WERI-Rb-1 (cell line): ENCODE results near the gene TMUB1.

Source experiments
- DNase-seq: peaks from one replicate; pipeline ENCODE4 v3.0.0-alpha.2; 2020
- H3K27ac ChIP-seq: fragments of 250-450 bp; sonication (Bioruptor Pico); 2 replicates; pipeline ENCODE4 v1.5.1; 2020; ENCODE audit warnings: mild to moderate bottlenecking, moderate library complexity
- H3K27me3 ChIP-seq: fragments of 250-450 bp; sonication (Bioruptor Pico); 2 replicates; pipeline ENCODE4 v1.5.1; 2021; ENCODE audit warnings: mild to moderate bottlenecking, low read depth, moderate library complexity; ENCODE audit not compliant: insufficient read depth, severe bottlenecking
- H3K36me3 ChIP-seq: fragments of 250-450 bp; sonication (Bioruptor Pico); 2 replicates; pipeline ENCODE4 v1.5.1; 2020; ENCODE audit warnings: mild to moderate bottlenecking, moderate library complexity
- H3K4me3 ChIP-seq: 2 replicates; pipeline ENCODE4 v1.5.1; 2011; ENCODE audit warnings: low read depth, mild to moderate bottlenecking, control low read depth, low read length
- H3K9me3 ChIP-seq: fragments of 250-450 bp; sonication (Bioruptor Pico); 2 replicates; pipeline ENCODE4 v1.5.1; 2021; ENCODE audit warnings: mild to moderate bottlenecking, moderate library complexity; ENCODE audit not compliant: severe bottlenecking
- CTCF ChIP-seq: IDR thresholded peaks from 2 replicates; pipeline ENCODE4 v1.5.1; 2011; ENCODE audit warnings: low read depth, mild to moderate bottlenecking, control low read depth, inconsistent platforms, low read length

The TMUB1 gene, protein sequence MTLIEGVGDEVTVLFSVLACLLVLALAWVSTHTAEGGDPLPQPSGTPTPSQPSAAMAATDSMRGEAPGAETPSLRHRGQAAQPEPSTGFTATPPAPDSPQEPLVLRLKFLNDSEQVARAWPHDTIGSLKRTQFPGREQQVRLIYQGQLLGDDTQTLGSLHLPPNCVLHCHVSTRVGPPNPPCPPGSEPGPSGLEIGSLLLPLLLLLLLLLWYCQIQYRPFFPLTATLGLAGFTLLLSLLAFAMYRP

GRCh38 chr7:151083071-151083823 lies at the start of gene TMUB1:
Gene TMUB1 (minus strand): TSS chr7:151083493. CDS start chr7:151082563, 930 bp downstream.
- H3K27ac ChIP-seq, result peak within 1 kb of the TSS; percentile 98
- H3K27me3 ChIP-seq, result no peaks in the 10 kb centered on the region
- peak within 1 kb of the TSS; percentile 49 for H3K4me3 ChIP-seq
- H3K9me3 ChIP-seq, result no peaks in the 10 kb centered on the region
- H3K36me3 ChIP-seq, result peaks cover 33% of the 10 kb centered on the region
- no peak for TF ChIP-seq CTCF
- peak; percentile 79 for DNase-seq

- Histone ChIP-seq H3K27me3 (no peaks in the 10 kb centered on the region), H3K4me3 (no peak overlapping the region), H3K27ac (no peak overlapping the region), H3K36me3 (peaks cover 76% of the 10 kb centered on the region), H3K9me3 (no peaks in the 10 kb centered on the region)
- no peak for DNase-seq
- TF ChIP-seq CTCF, result no peak
Measured at GRCh38 chr7:151132461-151133205, 49.3 kb upstream of the TMUB1 start.

GRCh38 chr7:151131592-151132293 lies 48.5 kb upstream of the TMUB1 start:
- H3K9me3 ChIP-seq, result no peaks in the 10 kb centered on the region
- peaks cover 76% of the 10 kb centered on the region for H3K36me3 ChIP-seq
- no peak for DNase-seq
- no peak overlapping the region for H3K27ac ChIP-seq
- H3K27me3 ChIP-seq, result no peaks in the 10 kb centered on the region
- no peak for TF ChIP-seq CTCF
- no peak overlapping the region for H3K4me3 ChIP-seq

DNA sequence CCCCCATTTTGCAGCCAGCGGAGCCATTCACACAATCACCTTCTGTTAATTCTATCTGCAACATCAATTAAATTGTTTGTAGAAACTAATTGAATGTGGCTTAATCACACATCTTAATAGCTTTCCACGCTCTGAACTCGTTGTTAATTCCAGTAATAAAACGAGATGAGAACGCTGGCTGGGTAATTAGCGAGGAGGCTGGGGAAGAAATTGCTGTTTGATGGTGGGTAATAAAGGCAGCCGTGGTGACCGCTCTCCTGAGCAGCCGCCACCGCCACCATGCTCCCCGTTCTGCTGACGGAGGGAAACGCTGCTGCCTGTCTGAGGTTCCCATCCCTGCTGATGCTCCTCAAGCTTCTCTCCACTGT lies 47.9 kb upstream of the TMUB1 start:
- no peaks in the 10 kb centered on the region for H3K27me3 ChIP-seq
- H3K27ac ChIP-seq, result no peak overlapping the region
- no peak for DNase-seq
- H3K36me3 ChIP-seq, result peaks cover 72% of the 10 kb centered on the region
- TF ChIP-seq CTCF, result no peak
- H3K4me3 ChIP-seq, result no peak overlapping the region
- H3K9me3 ChIP-seq, result no peaks in the 10 kb centered on the region

- H3K36me3 ChIP-seq, result peaks cover 69% of the 10 kb centered on the region
- no peak for TF ChIP-seq CTCF
- no peak overlapping the region for H3K27ac ChIP-seq
- H3K27me3 ChIP-seq, result no peaks in the 10 kb centered on the region
- H3K4me3 ChIP-seq, result no peak overlapping the region
- no peaks in the 10 kb centered on the region for H3K9me3 ChIP-seq
- DNase-seq, result no peak
Measured at GRCh38 chr7:151130741-151131157, 47.5 kb upstream of the TMUB1 start.
